GM18499 (cell line): ENCODE measurements around the gene TRIM56.
"Not testable (repeated sequence)": the region's sequence is repeated elsewhere in the genome, so short reads cannot be mapped to it uniquely, and the experiment has no call there.

Experiments
- ATAC-seq: cut with Tn5 transposase; IDR thresholded peaks from one replicate; pipeline ENCODE4 v1.9.1; 2021; ENCODE audit warnings: moderate number of reproducible peaks; ENCODE audit not compliant: insufficient read depth, unreplicated experiment

Gene TRIM56

DNA sequence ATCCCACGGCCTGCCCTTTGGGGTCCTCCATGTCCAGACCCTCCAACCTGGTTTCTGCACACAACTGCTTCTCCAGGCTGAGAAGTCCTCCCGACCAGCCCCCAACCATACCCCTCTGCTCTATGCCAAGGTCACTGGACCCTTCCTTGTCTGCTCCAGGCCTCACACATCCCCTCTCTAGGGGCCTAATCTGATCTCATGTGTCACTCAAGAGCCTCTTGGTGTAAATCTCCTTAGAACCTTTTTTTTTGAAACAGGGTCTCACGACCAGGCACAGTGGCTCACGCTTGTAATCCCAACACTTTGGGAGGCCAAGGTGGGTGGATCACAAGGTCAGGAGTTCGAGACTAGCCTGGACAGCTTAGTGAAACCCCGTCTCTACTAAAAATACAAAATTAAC lies 24.1 kb downstream of the TRIM56 start:
- no peak for ATAC-seq

DNA sequence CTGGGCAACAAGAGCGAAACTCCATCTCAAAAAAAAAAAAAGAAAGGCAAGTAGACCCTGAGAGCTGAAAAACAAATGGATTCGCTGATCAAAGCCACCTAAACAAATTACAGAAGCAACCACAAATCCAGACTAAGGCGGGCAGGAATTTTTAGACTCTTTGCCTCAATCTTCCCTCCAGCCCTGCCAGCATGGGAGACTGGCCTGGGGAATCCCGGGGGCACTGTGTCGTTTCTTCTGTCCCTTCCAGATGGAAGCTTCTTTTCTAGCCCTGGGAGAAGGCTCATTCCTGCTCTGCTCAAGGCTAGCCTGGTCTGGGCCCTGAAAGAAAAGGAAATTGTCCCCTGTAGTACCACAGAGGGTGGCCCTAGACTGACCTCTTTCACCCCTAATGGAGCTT lies 26.0 kb downstream of the TRIM56 start:
- ATAC-seq = no peak

DNA sequence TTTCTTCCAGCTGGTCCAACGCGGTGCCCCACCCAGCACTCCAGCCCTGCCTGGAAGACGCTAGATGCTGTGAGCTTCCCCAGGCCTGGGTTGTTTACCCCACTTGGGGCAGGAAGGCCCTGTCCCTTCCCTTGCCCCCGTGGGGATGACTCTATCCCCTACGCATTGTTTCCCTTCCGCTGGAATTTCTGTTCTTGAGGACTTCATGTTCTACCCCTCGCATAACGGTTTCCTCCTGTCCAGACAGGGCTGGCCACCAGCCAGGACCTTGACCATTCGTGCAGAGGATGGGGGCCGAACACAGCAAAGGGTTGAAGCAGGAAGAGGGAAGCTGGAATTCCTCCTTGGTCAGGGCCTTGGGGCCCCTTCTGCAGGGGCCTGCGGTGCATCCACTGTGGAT lies 27.0 kb downstream of the TRIM56 start:
- no peak for ATAC-seq

DNA sequence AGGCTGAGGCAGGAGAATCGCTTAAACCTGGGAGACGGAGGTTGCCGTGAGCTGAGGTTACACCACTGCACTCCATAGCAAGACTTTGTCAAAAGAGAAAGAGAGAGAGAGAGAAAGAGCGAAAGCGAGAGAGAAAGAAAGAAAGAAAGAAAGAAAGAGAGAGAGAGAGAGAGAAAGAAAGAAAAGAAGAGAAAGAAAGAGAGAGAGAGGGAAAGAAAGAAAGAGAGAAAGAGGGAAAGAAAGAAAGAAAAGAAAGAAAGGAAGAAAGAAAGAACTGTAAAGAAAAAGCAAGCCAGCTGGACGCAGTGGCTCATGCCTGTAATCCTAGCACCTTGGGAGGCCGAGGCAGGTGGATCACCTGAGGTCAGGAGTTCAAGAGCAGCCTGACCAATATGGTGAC lies 27.9 kb downstream of the TRIM56 start:
- not testable (repeated sequence) for ATAC-seq

GRCh38 chr7:101113836-101114235 lies 28.6 kb downstream of the TRIM56 start:
- no peak for ATAC-seq

DNA sequence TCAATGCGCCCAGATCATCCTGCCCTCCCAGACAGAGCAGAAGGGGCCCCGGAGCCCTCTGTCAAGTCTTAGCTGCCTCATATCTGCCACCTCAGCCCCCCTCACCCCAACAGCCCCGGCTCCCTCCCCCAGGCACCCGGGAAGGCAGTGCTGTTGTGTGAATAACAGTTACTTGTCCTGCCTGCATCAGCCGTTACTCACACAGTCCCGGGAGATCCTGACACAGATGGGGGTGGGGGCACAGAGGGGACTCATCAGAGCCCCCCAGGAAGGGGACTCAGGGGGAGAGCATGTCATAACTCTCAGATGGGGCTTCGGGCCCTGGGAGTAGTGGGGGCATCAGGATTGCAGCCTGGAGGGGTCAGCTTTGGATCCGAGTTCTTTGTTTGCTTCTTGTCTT lies 29.2 kb downstream of the TRIM56 start:
- no peak for ATAC-seq

GRCh38 chr7:101115215-101115614 lies 29.9 kb downstream of the TRIM56 start:
- no peak for ATAC-seq

- no peak for ATAC-seq
These were observed 31.6 kb downstream of the TRIM56 start for GRCh38 chr7:101116898-101117297.

GRCh38 chr7:101118856-101119255 lies 33.6 kb downstream of the TRIM56 start:
- no peak for ATAC-seq

DNA sequence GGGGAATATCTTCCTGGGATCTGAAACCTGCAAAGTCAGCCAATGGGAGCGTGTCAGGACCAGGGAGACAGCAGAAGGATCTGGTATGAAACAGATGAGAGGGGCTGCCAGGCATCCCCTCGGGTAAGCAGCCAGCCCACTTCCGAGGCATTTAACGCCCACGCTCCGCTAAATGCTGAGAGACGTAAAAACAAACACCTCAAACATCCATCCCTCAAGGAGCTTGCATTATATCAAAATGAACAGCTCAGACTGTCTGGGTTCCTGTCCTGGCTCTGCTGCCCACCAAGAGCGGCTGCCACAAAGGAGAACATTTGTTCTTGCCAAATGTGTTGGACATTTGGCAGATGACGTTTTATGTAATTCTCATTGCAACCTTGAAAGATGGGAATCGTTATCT lies 34.6 kb downstream of the TRIM56 start:
- ATAC-seq = no peak

DNA sequence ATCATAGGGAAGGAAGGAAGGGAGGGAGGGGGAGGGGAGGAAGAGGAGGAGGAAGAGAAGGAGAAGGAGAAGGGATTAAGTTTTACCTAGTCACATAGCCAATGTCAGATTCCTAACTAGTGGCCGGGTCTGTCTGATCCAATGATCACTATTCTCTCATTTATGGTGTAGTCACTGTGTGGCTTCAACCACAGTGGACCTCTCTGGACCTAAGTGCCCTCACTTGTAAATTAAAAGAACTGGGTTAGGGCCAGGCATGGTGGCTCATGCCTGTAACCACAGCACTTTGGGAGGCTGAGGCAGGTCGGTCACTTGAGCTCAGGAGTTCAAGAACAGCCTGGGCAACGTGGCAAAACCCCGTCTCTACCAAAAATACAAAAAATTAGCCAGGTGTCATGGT lies 35.0 kb downstream of the TRIM56 start:
- no peak for ATAC-seq

DNA sequence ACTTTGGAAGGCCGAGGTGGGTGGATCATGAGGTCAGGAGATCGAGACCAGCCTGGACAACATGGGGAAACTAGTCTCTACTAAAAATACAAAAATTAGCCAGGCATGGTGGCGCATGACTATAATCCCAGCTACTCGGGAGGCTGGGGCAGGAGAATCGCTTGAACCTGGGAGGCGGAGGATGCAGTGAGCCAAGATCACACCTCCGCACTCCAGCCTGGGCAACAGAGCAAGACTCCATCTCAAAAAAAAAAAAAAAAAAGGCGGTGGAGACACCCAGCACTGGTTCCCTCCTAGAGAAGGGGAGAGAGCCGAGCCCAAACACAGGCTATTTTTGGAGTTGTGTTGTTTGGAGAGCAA lies 36.3 kb downstream of the TRIM56 start:
- ATAC-seq = not testable (repeated sequence)

DNA sequence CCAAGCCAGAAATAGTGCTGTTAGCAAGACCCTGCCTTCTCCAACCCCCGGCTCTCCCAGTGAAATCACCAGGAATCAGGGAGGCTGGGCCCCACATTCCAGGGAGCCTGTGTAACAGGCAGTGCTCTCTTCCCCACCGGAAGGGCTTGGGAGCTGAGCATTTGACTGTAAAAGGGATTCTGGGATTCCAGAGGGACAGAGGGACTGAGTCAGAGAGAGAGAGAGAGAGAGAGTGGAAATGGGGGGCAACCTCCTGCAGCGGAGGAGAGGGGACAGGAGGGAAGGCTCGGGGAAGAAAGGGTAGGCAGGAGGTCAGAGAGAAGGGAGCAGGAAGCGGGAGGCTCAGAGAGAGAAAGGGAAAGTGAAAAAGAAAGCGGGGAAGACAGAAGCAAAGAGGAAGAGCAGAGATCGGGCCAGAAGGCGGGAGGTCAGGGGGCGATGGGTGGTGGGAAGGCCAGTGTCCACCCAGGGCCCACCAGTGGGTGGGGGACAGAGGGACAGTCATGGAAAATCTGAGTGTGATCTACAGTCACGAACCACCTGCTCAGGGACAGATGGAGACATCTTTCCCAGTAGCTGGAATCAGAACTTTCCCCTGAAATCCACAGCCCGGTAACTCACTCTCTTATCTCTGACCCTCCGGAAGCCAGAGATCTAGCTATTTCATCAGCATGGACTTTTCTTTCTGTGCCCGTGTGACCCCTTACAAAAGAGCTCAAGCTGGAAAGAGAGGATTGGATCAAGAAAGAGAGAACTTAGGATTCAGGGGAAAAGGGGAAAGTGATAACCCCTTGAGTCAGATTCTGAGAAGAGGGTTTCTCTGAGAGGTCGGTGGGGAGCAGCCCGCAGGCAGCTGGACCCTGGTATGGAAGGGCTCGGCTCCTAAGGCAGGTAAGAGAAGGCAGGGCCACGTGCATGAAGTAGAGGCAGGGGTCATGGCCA lies 37.0 kb downstream of the TRIM56 start:
- no peak for ATAC-seq

DNA sequence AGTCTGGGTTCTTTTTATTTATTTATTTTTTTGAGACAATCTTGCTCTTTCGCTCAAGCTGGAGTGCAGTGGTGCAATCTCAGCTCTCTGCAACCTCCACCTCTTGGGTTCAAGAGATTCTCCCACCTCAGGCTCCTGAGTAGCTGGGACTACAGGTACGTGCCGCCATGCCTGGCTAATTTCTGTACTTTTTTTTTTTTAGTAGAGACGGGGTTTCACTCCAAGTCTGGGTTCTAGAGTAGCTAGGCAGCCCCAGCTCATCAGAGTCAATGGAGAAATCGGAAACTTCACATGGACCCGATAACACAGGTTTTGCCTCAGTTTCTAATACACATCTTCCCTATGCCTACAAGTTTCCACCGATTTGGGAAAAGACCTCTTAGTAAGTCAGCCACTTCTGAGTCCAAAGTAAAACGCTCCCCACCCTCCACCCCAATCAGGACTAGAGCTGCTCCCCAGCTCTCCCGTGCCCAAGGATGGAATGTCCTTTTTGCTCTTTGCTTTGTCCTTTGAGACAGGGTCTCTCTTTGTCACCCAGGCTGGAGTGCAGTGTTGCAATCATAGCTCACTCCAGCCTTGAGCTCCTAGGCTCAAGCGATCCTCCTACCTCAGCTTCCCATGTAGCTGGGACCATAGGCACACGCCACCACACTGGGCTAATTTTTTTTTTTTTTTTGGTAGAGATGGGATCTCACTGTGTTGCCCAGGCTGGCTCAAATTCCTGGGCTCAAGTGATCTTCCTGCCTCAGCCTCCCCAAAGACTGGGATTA lies 37.8 kb downstream of the TRIM56 start:
- ATAC-seq = no peak

DNA sequence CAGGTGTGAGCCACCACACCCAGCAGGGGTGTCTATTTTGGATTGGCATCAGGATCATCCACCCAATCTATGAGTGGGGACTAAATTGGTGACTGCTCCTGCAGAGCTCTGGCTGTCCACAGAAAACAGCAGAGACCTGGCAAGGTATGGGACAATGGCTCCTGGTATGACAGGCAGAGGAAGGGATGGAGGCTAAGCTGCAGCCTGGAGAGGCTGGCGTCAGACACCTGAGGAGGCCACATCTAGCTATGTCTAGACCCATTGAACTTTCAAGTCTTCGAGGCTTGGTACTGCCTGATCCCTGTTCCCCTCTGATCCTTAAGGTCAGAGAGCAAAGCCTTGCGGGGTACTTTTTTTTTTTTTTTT lies 38.4 kb downstream of the TRIM56 start:
- no peak for ATAC-seq

- ATAC-seq = no peak
These were observed 39.2 kb downstream of the TRIM56 start for GRCh38 chr7:101124376-101125056.

- no peak for ATAC-seq
These were observed 40.8 kb downstream of the TRIM56 start for GRCh38 chr7:101125989-101126650.

DNA sequence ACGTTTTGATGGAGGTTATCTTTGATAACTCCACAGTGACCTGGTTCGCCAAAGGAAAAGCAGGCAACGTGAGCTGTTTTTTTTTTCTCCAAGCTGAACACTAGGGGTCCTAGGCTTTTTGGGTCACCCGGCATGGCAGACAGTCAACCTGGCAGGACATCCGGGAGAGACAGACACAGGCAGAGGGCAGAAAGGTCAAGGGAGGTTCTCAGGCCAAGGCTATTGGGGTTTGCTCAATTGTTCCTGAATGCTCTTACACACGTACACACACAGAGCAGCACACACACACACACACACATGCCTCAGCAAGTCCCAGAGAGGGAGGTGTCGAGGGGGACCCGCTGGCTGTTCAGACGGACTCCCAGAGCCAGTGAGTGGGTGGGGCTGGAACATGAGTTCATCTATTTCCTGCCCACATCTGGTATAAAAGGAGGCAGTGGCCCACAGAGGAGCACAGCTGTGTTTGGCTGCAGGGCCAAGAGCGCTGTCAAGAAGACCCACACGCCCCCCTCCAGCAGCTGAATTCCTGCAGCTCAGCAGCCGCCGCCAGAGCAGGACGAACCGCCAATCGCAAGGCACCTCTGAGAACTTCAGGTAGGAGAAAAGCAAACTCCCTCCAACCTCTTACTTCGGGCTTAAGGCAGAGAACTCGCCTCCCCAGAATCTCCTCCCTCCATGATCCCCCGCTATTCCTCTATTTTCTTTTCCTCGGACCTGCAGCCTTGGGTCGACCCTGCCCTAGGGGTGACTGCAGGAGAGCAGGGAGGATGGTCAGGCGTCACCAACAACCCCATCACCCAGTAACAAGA lies 41.6 kb downstream of the TRIM56 start, which contains the start of gene SERPINE1:
Gene SERPINE1, plus strand, starts transcription at position 454 of the 809 bp plus-strand sequence. CDS start 1,290 bp downstream, outside the sequence.
- no peak for ATAC-seq

DNA sequence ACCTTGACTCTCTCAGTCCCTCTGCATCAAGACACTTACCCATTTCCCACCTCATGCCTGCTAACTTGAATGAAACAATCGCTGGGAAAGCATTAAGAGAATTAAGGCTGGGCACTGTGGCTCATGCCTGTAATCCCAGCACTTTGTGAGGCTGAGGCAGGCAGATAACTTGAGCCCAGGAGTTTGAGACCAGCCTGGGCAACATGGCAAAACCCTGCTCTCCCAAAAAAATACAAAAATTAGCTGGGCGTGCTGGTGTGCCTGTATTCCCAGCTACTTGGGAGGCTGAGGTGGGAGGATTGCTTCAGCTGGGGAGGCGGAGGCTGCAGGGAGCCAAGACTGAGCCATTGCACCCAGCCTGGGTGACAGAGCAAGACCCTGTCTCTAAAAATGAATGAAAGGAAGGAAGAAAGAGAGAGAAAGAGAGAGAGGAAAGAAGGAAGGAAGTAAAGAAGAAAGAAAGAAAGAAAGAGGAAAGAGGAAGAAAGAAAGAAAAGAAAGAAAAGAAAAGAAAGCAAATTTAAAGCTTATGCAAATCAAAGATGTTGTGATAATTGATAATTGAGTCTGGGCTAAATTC lies 42.3 kb downstream of the TRIM56 start:
- ATAC-seq = no peak
